GM21825 (cell line): Measurements from ENCODE around the gene SLC3A2.

Experiments used
- ATAC-seq: cut with Tn5 transposase; IDR thresholded peaks from one replicate; pipeline ENCODE4 v1.9.1; 2021; ENCODE audit warnings: mild to moderate bottlenecking, moderate library complexity; ENCODE audit not compliant: unreplicated experiment

Gene SLC3A2

GRCh38 chr11:62880231-62880802, 379 bp upstream of the SLC3A2 start:
- peak; percentile 29 for ATAC-seq

GRCh38 chr11:62881579-62882430, 1.1 kb downstream of the SLC3A2 start:
- ATAC-seq: peak; percentile 43

GRCh38 chr11:62882431-62882749, 1.7 kb downstream of the SLC3A2 start:
- no peak for ATAC-seq

GRCh38 chr11:62882788-62883501, 2.2 kb downstream of the SLC3A2 start:
- ATAC-seq: no peak

- no peak for ATAC-seq
These were observed 3.0 kb downstream of the SLC3A2 start for GRCh38 chr11:62883673-62884072.

- no peak for ATAC-seq
These were observed 4.5 kb downstream of the SLC3A2 start for GRCh38 chr11:62885137-62885750.

- no peak for ATAC-seq
These were observed 7.7 kb downstream of the SLC3A2 start for GRCh38 chr11:62888406-62888805.

- ATAC-seq: no peak
These were observed 8.4 kb downstream of the SLC3A2 start for GRCh38 chr11:62889126-62889483.

- no peak for ATAC-seq
These were observed 9.1 kb downstream of the SLC3A2 start for GRCh38 chr11:62889484-62890437.

- no peak for ATAC-seq
These were observed 11.6 kb downstream of the SLC3A2 start for GRCh38 chr11:62892077-62892922.

- no peak for ATAC-seq
These were observed 14.8 kb downstream of the SLC3A2 start for GRCh38 chr11:62895501-62895900.

- ATAC-seq: no peak
These were observed 15.4 kb downstream of the SLC3A2 start for GRCh38 chr11:62896049-62896448.

GRCh38 chr11:62897311-62897710, 16.6 kb downstream of the SLC3A2 start:
- no peak for ATAC-seq

- no peak for ATAC-seq
These were observed 17.3 kb downstream of the SLC3A2 start for GRCh38 chr11:62898027-62898426.

- no peak for ATAC-seq
These were observed 22.2 kb downstream of the SLC3A2 start for GRCh38 chr11:62902932-62903331.

GRCh38 chr11:62905296-62905695, 24.6 kb downstream of the SLC3A2 start:
- ATAC-seq: no peak

- peak; percentile 55 for ATAC-seq
These were observed 25.3 kb downstream of the SLC3A2 start for GRCh38 chr11:62905927-62906531.

- ATAC-seq: no peak
These were observed 27.9 kb downstream of the SLC3A2 start for GRCh38 chr11:62908468-62909072.
